Measurements from ENCODE around the gene HYCC2.

Gene HYCC2

GRCh38 chr2:201071479-201072200, at the start of gene HYCC2, which contains the start of gene NDUFB3:
Gene HYCC2, minus strand, starts transcription at chr2:201071671. Its CDS starts 47,662 bp downstream, at chr2:201024009.
Gene NDUFB3, plus strand, starts transcription at chr2:201072001. Its CDS starts 6,882 bp downstream, at chr2:201078883.
- DNase-seq = peak; percentile 89

GRCh38 chr2:201118961-201119854, 47.7 kb upstream of the HYCC2 start:
- DNase-seq = peak; percentile 29

- peak; percentile 85 for DNase-seq
Observed at GRCh38 chr2:201118121-201118960, 46.9 kb upstream of the HYCC2 start.

GRCh38 chr2:201117735-201118094, 46.2 kb upstream of the HYCC2 start:
- peak; percentile 35 for DNase-seq

- DNase-seq = peak; percentile 35
Observed at GRCh38 chr2:201116959-201117734, 45.7 kb upstream of the HYCC2 start.

- DNase-seq = peak; percentile 83
Observed at GRCh38 chr2:201116115-201116958, 44.9 kb upstream of the HYCC2 start, which contains the start of gene CFLAR. Gene CFLAR, plus strand, starts transcription at chr2:201116164. Its CDS starts 13,702 bp downstream, at chr2:201129866.

GRCh38 chr2:201114846-201115245, 43.4 kb upstream of the HYCC2 start:
- DNase-seq = no peak

GRCh38 chr2:201114350-201114749, 42.9 kb upstream of the HYCC2 start:
- no peak for DNase-seq

- no peak for DNase-seq
Observed at GRCh38 chr2:201111096-201111495, 39.6 kb upstream of the HYCC2 start.

GRCh38 chr2:201110615-201111014, 39.1 kb upstream of the HYCC2 start:
- DNase-seq = no peak

- no peak for DNase-seq
Observed at GRCh38 chr2:201109186-201109585, 37.7 kb upstream of the HYCC2 start.

- DNase-seq = no peak
Observed at GRCh38 chr2:201108341-201108740, 36.9 kb upstream of the HYCC2 start.

- DNase-seq = no peak
Observed at GRCh38 chr2:201107624-201108023, 36.2 kb upstream of the HYCC2 start.

- no peak for DNase-seq
Observed at GRCh38 chr2:201105759-201106158, 34.3 kb upstream of the HYCC2 start.

- DNase-seq = no peak
Observed at GRCh38 chr2:201100497-201100896, 29.0 kb upstream of the HYCC2 start.

- DNase-seq = no peak
Observed at GRCh38 chr2:201093573-201093972, 22.1 kb upstream of the HYCC2 start.

- DNase-seq = no peak
Observed at GRCh38 chr2:201090574-201090973, 19.1 kb upstream of the HYCC2 start.

GRCh38 chr2:201084863-201085262, 13.4 kb upstream of the HYCC2 start:
- DNase-seq = no peak

GRCh38 chr2:201074996-201075395, 3.5 kb upstream of the HYCC2 start:
- no peak for DNase-seq

GRCh38 chr2:201073071-201073470, 1.6 kb upstream of the HYCC2 start:
- DNase-seq = no peak

GRCh38 chr2:201072201-201072530, 695 bp upstream of the HYCC2 start:
- DNase-seq = no peak

Data from activated gamma-delta T cell treated with Interleukin-2 at 50 U/mL for 16 hours (primary cell).